AG04449 (cell line): ENCODE results near the gene KBTBD7.

Experiments
- CTCF ChIA-PET: fragments of 350-600 bp; formaldehyde crosslinking; extraction: SDS; loops from one replicate; lab custom pipeline; 2021; ENCODE audit warnings: antibody characterized with exemption; lab: Yijun Ruan, JAX
- POLR2A ChIA-PET: fragments of 400-600, 350-600 bp; formaldehyde crosslinking; extraction: SDS; loops from one replicate; lab custom pipeline; 2020; ENCODE audit warnings: antibody characterized with exemption, inconsistent platforms; lab: Yijun Ruan, JAX
- DNase-seq: peaks from one replicate; pipeline ENCODE4 v3.0.0-alpha.2; 2010; ENCODE audit warnings: low read depth, low spot score
- H3K4me3 ChIP-seq: 2 replicates; pipeline ENCODE4 v1.5.1; 2011; ENCODE audit warnings: low read depth, mild to moderate bottlenecking, control low read depth, low read length
- TF ChIP-seq, protein P1 (sequence below): IDR thresholded peaks from one replicate; pipeline ENCODE4 v1.5.1; 2011; ENCODE audit warnings: mild to moderate bottlenecking, moderate library complexity, low read length, control low read depth, inconsistent platforms; ENCODE audit not compliant: insufficient read depth; ENCODE audit errors: missing control alignments

KBTBD7 gene

DNA sequence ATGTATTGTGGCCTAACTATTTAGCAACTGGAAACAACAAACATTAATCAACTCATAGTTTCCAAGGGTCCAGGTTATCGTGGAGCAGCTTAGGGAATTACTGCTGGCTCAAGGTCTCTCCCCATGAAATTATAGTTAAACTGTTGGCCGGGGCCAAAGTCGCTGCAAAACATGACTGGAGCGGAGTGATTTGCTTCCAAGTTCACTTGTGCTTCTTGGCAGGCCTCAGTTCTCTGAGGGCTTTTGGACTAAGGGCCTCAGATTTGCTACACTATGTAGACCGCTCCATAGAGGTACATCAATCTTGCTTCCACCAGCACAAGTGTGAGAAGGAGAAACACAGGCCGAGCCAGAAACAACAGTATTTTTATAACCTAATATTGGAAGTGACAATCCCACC is 9.4 kb upstream of the KBTBD7 start:
- H3K4me3 ChIP-seq: no peak overlapping the region
- DNase-seq: no peak
- POLR2A ChIA-PET: no interaction called here
- TF ChIP-seq, protein P1, sequence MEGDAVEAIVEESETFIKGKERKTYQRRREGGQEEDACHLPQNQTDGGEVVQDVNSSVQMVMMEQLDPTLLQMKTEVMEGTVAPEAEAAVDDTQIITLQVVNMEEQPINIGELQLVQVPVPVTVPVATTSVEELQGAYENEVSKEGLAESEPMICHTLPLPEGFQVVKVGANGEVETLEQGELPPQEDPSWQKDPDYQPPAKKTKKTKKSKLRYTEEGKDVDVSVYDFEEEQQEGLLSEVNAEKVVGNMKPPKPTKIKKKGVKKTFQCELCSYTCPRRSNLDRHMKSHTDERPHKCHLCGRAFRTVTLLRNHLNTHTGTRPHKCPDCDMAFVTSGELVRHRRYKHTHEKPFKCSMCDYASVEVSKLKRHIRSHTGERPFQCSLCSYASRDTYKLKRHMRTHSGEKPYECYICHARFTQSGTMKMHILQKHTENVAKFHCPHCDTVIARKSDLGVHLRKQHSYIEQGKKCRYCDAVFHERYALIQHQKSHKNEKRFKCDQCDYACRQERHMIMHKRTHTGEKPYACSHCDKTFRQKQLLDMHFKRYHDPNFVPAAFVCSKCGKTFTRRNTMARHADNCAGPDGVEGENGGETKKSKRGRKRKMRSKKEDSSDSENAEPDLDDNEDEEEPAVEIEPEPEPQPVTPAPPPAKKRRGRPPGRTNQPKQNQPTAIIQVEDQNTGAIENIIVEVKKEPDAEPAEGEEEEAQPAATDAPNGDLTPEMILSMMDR: no peak
- CTCF ChIA-PET: no interaction called here

DNA sequence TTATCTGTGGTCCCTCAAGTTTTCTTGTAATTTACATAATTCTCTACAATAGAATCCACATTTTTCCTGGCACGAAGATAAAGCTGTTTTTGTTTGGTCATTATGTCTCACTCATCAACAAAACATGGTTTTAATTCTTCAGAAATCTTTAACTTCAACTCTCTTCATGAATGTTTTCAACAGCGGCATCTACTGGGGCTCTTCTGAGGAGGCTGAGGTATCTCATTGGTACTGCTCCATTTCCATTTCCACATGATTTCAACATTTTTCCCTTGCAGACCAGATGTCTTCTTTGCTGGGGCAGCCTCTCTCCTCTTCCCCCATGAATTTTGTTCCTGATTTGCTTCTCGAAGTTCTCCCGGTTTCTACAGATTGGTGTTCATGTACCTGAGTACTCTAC is 5.8 kb upstream of the KBTBD7 start:
- DNase-seq: no peak
- ChIA-PET CTCF (no interaction called here), POLR2A (no interaction called here)
- H3K4me3 ChIP-seq: no peak overlapping the region
- TF ChIP-seq, protein P1: no peak

DNA sequence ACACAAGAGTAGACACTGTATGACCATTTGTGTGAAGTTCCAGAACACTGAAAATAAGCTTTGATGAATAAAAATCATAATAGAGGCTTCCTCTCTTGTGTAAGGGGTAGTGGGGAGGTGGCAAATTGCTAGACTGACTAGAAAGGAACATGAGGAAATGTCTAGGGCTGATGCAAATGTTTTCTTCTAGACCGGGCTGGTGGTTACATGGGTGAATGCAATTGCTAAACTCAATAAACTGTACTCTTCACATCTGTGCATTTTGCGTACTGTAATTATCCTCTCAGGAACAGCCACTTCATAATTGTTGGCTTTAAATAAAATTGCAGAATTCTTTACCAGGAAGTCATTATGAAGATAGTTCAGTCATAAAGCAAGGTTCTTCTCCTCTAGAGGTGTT is 5.2 kb upstream of the KBTBD7 start:
- ChIA-PET CTCF (no interaction called here), POLR2A (no interaction called here)
- no peak for DNase-seq
- H3K4me3 ChIP-seq: no peak overlapping the region
- TF ChIP-seq, protein P1: no peak

DNA sequence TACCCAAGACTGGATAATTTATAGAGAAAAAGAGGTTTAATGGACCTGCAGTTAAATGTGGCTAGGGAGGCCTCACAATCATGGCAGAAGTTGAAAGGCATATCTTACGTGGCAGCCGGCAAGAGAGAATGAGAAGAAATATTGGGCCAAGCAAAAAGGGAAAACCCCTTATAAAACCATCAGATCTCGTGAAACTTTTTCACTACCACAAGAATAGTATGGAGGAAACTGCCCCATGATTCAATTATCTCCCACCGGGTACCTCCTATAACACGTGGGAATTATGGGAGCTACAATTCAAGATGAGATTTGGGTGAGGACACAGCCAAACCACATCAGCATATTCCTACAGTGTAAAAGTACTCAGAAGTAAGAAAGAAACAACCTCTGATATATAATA is 4.7 kb upstream of the KBTBD7 start:
- CTCF ChIA-PET: interaction anchor here (0.9 to 1.0 kb wide), 3 partner anchors 55 to 129 kb away, joined by 3 read pairs; no protein-coding TSS in a partner anchor
- TF ChIP-seq, protein P1: no peak
- H3K4me3 ChIP-seq: no peak overlapping the region
- DNase-seq: no peak
- POLR2A ChIA-PET: no interaction called here

DNA sequence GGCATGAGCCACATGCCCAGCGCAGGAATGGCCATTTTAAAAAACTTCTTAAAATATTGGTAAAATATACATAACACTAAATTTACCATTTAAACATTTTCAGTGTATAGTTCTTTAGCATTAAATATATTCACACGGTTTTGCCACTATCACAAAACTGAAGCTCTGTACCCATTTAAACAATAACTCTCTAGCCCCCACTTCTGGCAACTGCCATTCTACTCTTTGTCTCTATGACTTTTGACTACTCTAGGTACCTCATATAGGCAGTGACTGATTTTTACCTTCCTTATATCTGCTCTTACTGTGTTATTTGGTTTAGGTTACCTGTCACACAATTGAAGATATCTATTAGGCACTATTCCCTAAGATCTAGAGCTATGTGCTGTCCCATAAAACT is 2.3 kb upstream of the KBTBD7 start:
- POLR2A ChIA-PET: interaction anchor here (0.6 kb wide), 1 partner anchor 64 kb away, joined by 3 read pairs; the partner anchor contains the start of gene KBTBD6
- H3K4me3 ChIP-seq: no peak overlapping the region
- DNase-seq: no peak
- TF ChIP-seq, protein P1: peak; percentile 25
- CTCF ChIA-PET: interaction anchor here (0.8 to 3.0 kb wide), 13 partner anchors 10 to 143 kb away, joined by 3 to 27 read pairs (median 4); no protein-coding TSS in a partner anchor

GRCh38 chr13:41196011-41196410 is 1.6 kb upstream of the KBTBD7 start:
- ChIA-PET CTCF (interaction anchor here (1.0 to 3.0 kb wide), 7 partner anchors 14 to 142 kb away, joined by 3 to 27 read pairs (median 4); no protein-coding TSS in a partner anchor), POLR2A (no interaction called here)
- no peak for DNase-seq
- TF ChIP-seq, protein P1: no peak
- H3K4me3 ChIP-seq: no peak overlapping the region
